ENCODE results near the gene FBXO34. TPM values are rescaled to one million over a fixed set of nuclear protein-coding genes. Genes with fewer than 3 reads are reported as not detected.
"Not testable (repeated sequence)": the region's sequence is repeated elsewhere in the genome, so short reads cannot be mapped to it uniquely, and the experiment has no call there.

Gene FBXO34
- polyA plus RNA-seq, 1 donor = 15.8 TPM

DNA sequence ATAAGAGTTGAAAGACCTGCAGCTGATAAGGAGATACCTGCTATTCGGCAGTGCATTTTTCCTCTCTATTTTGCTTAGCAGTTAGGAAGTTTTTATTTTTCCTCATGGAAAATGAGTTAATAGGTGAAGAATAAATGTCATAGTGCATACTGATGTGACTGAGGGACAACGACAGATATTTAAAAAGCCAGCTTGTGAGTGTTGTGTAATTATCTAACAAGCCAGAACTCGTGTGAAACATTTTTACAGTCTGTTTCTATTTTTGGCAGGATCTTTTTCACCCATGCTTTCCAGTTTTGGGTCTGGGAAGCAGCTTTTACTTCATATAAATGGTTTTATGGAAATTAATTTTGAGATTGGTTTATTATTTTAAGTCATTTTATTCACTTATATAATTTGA lies 2.9 kb downstream of the FBXO34 start:
- DNase-seq = no peak

DNA sequence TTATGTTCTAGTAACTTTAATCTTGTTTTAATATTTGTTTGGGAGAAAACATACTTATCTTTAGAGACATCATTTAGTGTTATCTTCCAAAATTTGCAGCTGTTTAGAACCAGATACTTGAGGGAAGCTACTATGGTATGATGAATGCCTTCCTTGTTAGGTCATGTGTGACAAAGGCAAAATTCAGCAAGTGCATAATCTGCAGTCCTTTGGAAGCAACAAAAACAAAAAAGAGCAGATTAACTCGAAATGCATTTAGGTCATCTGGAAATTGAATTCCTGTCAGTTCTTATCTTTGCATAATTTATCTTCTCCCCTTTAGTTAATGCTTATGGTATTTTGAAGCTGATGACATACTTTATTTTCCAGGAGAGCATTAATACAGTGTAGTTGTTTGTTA lies 3.5 kb downstream of the FBXO34 start:
- DNase-seq = no peak

DNA sequence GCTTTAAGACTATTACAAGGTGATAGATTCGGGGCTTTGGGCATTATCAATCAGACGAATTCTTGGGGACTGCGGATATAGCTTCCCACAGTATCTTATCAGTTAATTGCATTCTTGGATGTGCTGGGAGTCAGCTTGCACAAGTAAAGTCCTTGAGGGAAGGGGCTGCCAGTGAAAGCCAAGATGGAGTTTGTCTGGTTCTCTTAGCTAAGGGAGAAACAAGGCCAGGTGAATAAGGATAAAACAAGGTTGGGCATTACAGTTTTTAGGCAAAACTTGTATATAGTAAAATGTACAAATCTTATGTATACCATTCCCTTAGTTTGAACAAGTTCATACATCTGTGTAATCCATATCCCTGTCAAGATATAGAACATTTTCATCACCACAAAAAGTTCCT lies 5.5 kb downstream of the FBXO34 start:
- no peak for DNase-seq

DNA sequence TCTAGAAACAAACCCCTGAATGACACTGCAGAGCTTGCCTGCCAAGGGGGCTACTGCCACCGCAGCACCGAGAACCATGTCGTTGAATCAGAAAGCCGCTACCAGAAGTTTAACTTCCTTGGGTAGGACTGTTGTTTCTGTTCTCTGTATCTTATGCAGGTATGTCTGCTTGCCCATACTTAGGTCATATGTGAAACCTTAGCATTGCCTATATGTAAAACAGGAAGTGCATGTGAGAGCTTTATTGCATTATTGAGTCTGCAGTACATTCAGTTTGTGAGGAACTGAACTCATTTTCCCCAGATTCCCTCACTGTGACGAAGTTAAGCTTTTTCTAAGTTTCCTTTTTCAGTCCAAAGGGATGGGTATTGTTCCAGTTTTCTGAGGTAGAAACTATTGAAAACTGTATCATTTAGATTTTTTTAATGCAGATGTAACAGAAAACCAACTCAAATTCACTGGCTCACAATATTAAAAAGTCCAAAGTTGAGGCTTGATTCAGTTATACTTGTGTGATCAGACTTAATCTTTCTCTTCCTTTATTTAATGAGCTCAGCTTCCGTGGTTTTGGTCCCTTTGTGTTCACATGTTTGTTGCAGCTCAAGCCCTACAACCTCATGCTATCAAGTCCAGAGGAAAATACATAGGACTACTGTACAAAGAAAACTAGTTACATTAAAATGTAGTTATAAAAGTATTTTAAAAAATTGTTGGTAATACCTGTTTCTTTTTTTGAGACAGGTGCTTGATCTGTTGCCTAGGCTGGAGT lies 6.9 kb downstream of the FBXO34 start:
- DNase-seq = no peak

DNA sequence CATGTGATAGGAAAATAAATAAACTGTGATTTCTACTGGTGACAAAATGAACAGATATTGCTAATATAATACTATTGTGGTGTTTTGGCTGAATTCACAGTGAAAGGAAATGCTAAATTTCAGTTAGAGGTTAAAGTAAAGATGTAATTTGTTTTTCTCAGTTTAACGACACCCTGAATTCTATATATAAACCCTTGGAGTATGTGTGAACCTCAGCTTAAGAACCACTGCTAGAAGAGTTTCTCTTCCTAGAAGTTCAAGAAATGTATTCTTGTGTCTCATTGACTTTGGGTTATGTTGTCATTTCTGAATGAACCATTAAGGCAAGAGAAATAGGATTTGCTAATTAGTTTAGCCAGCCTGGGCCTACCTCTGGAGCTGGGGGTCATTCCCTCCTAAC lies 8.2 kb downstream of the FBXO34 start:
- no peak for DNase-seq

DNA sequence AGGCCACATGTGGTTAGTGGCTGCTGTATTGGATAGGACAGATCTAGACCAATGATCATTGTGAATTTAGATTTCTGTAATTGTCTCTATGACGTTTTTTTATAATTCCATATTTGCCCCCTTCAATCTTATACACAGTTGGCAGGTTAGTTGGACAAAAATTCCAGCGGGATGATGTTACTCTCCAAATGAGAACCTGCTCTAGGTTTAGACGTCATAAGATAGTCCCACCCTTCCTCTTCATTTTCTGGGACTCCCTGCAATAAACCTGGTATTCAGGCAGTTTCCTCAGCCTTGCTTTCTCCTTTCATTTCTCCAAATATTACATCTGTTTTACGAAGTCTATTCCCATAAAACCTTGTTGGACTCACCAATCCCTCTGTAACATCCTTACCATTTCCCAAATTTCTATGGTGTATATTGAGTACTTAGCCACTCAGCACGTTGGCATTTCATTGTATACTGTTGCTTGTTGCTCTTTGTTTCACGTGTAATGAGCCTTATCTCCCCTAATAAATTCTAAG lies 10.2 kb downstream of the FBXO34 start:
- DNase-seq = no peak

DNA sequence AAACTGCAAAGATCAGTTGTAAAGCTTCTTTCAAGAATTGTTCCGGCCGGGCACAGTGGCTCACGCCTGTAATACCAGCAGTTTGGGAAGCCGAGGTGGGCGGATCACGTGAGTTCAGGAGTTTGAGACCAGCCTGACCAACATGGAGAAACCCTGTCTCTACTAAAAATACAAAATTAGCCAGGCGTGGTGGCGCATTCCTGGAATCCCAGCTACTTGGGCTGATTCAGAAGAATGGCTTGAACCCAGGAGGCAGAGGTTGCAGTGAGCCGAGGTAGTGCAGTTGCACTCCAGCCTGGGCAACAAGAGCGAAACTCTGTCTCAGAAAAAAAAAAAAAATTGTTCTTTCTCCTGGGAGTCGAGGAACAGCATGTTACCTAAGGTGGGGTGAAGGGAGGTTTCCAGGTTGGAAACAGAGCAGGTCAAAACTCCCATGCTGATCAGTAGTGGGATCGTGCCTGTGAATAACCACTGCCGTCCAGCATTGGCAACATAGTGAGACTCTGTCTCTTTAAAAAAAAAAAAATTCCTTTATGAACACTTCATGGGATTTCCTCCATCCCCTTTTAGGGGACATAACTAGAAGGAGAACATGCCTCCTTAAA lies 13.9 kb downstream of the FBXO34 start:
- DNase-seq = no peak

DNA sequence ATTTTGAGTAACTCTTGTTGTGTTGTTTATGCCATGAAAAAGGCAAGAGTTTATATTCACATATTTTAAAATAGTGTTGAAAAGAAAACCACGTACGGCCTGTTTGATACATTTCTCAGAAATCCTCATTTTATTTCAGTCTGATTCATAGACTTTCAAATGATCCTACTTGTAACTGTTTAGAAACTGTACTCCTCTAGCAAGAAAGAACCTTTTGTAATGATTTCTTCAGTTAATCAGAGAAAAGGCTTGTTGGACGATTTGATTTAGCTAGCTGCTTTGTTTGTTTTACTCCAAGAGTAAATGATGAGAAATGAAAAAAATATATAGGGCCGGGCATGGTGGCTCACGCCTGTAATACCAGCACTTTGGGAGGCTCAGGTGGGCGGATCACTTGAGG lies 17.2 kb downstream of the FBXO34 start:
- no peak for DNase-seq

DNA sequence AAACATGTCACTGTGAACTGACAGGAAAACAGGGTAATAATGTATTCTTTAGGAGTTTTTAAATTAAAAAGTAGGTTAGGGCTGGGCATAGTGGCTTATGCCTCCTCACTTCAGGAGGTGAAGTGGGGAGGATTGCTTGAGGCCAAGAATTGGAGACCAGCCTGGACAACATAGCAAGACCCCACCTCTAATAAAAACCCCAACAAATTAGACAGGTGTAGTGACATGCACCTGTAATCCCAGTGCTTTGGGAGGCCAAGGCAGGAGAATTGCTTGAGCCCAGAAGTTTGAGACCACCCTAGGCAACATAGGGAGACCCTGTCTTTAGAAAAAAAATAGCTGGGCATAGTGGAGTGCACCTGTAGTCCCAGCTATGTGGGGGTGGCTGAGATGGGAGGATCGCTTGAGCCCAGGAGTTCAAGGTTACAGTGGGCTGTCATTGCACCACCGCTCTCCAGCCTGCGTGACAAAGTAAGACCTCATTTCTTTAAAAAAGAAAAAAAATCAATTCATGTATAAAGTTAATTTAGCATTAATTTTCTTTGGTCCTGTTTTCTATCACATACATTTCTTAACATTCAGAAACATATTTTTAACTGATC lies 20.4 kb downstream of the FBXO34 start:
- no peak for DNase-seq

DNA sequence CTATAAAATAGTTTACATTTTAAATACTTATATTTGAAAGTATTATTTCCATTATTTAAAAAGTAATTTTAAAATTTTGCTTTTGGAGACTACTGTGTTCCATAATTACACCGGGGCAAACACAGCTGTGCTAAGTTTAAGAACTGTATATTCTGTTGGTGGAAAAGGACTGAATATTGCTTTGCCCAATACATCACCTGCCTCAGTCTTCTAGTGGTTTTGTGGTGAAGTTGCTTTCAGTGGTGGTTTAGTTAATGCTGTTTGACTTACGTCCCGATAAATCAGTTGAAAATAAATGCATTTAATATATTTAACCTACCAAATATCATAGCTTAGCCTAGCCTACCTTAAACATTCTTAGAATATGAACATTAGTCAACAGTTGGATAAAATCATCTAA lies 23.4 kb downstream of the FBXO34 start:
- no peak for DNase-seq

DNA sequence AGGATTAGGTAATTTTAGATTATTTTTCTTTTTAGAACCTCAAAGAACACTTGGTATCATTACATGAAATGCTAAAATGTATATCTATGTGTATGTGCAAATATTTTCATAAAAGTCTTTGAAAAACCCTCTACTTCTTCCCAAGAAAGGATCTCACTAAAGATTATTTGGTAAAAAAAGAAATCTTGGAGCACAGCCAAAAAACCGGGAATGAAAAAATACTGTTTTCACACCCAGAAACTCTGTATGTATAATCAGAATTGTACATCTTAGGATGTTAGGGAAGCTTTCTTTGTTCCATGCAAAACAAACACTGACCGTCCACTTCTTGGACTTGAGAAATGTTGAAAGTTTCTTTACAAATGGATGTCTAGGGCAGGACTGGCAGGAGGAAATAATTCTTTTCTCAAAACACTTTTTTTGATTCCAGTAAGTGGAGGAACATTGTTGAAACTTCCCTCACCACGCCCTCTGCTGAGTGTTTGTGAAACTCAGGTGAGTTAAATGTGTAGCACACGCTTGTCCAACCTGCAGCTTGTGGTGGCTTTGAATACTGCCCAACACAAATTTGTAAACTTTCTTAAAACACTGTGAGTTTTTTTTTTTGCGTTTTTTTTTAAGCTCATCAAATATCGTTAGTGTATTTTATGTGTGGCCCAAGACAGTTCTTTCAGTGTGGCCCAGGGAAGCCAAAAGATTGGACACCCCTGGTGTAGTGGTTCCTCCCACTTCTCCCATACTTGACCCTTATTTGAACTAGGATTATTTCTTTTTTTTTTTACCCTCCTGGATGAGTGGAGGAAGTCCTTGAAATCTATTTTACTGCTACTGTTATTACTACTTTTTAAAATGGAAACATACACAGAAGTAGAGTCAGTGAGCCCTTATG lies 26.6 kb downstream of the FBXO34 start:
- DNase-seq = no peak

DNA sequence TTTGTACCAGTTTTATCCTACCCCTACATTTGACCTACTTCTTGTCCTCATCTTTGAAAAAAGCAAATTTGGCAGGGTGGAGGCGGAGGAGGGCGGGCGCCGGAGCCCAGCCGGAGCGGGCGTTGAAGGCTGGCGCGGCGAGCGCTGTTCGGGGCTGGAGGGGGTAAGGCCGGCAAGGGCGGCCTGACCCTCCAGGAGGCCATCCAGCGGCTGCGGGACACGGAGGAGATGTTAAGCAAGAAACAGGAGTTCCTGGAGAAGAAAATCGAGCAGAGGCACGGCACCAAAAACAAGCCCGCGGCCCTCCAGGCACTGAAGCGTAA lies 27.2 kb downstream of the FBXO34 start:
- no peak for DNase-seq

DNA sequence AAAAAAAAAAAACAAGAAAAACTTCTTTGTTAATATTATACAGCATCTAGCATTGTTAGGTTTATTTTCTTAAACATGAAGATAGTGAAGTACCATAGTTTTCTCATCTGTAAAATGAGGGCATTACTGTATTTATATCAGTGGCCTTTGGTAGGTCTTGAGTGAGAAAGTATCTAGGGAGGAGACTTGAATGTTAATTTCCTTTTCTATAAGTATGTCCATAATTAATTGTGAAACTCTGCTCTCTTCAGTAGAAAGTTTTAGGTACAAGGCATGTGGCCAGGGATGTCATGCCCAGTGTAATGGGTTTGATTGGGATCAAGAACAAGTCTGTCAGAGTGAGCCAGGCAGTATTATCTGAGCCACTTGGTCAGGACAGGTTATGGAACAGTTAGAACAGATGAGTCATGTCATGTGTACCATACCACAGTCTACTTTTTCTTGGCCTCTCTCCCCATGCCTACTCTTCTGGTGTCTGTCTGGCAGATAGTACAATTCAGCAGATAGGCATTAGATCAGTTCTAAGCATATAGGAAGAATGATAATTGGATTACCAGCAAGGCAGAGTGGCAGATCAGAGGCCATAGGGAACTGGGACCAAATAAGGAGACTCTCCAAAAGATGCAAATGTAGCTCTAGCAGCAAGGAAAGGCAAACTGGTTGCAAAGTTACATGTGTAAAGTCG lies 30.4 kb downstream of the FBXO34 start:
- no peak for DNase-seq

DNA sequence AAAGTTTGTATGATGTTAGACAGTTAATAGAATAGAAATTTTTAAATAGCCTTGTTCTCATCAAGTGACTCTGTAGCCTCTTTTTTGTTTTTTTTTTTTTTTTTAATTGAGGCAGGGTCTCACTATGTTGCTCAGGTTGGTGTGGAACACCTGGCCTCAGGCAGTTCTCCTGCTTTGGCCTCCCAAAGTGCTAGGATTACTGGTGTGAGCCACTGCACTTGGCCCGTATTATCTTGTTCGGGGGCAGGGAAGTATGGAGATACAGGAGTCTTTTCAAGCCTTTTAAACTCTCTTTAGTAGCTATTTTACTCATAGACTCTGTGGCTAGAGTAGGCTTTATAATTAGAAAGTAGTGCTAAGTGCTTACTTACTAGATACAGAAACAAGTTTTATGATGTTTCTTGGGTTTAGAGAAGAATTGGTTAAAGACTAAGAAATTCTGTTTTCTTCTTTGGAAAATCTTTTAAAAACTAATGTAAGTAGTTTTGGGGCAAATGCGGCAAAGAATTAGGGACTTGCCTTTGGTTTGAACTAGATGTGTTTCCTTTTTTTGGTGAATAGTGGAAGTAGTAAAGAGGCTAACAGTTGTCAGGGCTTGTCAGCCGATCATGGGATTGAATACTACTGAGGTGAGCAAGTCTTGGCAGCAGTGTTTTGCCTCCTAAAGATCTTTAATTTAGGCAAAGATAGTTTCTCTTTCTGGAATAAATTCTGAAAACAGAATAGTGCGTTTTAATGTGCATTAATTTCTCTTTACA lies 31.3 kb downstream of the FBXO34 start:
- no peak for DNase-seq

DNA sequence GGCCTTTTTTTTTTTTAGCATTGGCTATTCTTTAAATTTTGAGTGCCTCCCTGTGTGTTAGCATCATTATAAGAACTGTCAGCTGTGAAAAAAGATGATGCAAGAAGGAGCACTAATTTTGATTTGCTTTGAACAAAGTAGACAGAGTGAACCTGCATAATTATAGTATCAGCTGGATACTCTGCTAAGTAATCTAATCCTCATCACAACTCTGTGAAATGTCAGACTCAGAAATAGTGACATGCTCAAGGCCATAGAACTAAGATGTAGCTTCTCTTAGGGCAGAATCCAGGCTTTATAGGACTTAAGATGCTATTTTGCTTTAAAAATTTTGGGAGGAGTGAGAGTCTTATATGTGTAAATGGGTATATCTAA lies 31.9 kb downstream of the FBXO34 start:
- no peak for DNase-seq

DNA sequence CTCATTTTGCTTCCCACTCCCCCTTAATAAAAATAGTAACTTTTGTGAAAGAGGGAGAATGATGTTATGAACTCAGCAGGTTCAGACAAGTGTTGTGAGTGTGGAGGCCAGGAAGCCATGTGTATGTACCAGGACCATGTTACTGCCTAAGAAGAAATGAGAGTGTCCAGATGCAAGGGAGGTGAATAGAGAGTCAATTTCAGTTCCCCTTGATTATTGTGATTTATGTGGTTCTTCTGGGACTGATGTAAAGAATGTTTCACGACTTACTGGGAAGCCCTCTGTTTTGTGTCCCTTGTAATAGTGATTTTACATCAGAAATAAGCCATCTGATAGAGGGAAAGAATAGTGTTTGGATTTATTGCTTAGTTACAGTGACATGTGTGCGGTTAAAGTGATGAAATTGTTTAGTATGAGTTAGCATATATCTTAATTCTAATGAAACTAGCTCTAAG lies 32.5 kb downstream of the FBXO34 start:
- DNase-seq = no peak

DNA sequence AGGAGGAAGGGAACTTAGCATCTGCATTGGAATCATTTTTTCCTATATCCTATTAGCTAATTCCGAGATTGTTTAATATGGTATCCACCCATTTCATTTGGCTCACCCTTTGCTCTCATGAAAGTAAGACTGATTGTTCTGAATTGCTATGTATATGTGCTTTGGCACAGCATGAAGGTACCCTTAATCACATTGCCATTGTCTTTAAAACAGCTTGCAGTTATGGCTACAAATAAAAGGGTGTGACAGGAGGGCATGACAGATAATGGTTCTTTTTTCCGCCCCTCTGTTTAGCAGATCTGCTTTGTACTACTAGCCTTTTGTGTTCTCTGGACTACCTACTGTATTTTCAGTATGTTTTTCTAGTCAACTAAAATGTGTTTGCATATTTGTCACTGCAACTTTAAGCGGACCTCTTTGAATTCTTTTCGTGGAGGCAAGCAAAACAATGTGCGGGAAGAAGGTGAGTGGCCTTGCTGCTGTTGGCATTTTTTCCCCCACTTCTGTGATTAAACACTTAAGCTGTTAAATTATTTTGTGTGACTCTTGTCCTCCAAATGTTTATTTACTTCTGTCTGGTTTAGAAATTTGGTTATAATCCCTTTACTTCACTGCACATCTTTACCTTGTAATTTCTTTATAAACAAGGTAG lies 35.8 kb downstream of the FBXO34 start:
- DNase-seq = no peak

DNA sequence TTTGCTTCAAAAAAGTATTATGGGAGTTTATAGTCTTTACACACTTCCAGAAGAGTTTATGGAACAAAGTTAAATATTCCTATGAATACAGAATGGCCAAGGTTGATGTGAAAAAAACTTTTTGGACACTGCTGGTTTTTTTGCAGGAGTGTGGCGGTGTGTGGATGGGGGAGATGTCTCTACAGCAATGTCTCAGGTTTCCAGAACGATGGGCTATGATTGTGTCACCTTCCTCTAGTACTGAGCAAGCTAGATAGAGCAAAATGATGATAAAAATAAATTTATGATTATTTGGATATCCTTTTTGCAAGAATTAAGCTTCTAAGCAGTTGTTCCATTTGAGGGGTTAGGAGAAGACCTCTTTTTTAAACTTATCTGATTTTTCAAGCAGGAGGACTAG lies 37.9 kb downstream of the FBXO34 start:
- DNase-seq = no peak

DNA sequence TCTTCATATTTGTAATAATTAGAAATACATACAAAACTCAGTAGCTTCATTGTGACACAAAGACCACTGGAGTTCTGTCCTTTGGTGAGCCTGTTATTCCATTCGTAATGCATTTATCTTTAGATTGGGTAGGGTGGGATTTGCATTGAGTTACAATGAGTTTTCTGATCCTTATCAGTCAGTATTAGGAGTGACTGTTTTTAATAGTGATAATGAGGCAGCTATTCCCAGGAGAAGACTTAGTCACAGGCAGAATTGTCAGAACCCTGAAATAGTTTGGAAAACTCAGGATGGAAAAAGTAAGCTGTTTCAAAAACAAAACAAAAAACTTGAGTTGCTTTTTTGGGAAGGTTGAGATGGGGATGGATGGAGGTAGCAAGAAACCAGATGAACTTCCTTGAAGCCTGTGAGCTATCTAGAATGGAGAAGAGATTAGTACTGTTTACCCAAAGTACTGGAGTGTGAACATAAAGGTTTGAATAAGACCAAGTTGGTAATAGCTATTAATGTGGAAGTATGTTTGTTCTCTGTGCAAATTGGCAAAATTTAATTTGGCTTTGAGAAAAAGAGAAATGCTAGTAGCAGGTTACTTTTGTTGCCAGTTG lies 38.6 kb downstream of the FBXO34 start:
- no peak for DNase-seq

DNA sequence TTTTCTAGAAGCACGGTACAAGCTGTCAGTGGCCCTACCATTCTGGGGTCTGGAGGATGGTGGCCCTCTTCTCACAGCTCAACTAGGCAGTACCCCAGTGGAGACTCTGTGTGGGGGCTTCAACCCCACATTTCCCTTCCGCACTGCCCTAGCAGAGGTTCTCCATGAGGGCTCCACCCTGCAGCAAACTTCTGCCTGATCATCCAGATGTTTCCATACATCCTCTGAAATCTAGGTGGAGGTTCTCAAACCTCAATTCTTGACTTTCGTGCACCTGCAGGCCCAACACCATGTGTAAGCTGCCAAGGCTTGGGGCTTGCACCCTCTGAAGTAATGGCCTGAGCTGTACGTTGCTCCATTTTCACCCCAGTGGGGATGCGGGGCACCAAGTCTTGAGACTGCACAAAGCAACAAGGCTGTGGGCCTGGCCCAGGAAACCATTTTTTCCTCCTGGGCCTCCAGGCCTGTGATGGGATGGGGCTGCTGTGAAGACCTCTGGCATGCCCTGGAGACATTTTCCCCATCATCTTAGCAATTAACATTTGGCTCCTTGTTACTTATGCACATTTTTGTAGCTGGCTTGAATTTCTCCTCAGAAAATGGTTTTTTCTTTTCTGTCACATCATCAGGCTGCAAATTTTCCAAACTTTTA lies 41.3 kb downstream of the FBXO34 start:
- not testable (repeated sequence) for DNase-seq

Measured in hindlimb muscle (tissue), 1 donor.